ENCODE results near the gene CLSTN2. TPM values are rescaled to one million over a fixed set of nuclear protein-coding genes. Genes with fewer than 3 reads are reported as not detected.

The CLSTN2 gene
- polyA plus RNA-seq, 1 donor from 2014 or later = not detected

DNA sequence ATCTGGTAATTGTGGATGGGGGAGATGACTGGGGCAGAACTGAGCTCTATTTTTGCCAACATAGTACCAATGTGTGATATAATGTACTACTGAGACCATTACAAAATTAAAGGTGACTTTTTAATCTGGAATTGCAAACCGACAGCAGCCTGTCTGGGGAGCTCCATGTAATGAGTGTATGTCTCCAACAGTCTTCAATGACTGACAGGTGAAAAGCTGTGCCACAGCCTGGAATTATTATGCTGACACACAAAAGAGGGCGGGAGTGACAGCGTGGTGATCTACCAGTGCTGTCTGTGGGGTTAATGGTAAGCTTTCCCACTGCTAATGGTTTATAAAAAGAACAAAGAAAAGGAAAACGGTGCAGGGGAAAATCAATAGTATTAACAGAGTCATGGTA, 143.4 kb downstream of the CLSTN2 start:
- no peaks in the 10 kb centered on the region for H3K4me1 Mint-ChIP-seq
- H3K27ac Mint-ChIP-seq = no peak overlapping the region
- no peak overlapping the region for H3K4me3 Mint-ChIP-seq
- peaks cover 5% of the 10 kb centered on the region for H3K27me3 Mint-ChIP-seq
- H3K36me3 Mint-ChIP-seq = peaks cover 1% of the 10 kb centered on the region
- H3K9me3 Mint-ChIP-seq = no peaks in the 10 kb centered on the region

DNA sequence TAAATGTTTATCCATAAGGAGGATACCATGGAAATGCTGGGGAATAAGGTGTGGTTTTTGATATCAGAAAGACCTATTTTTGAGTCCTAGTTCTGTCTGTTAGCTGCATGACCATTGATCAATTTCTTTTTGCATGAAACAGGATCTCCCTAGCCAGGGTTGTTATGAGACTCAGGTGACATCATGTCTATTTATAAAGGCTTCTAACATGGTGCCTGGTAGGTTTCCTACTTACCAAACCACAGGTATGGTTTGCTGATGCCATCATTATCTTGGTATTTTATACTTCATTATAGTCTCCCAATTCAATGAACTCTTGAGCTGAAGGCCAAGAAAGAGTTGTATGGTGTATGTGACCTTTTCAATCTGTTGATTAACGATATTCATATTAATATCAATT, 144.0 kb downstream of the CLSTN2 start:
- Mint-ChIP-seq H3K27ac (no peak overlapping the region), H3K9me3 (no peaks in the 10 kb centered on the region), H3K4me3 (no peak overlapping the region), H3K36me3 (peaks cover 1% of the 10 kb centered on the region), H3K4me1 (no peaks in the 10 kb centered on the region), H3K27me3 (peaks cover 5% of the 10 kb centered on the region)

DNA sequence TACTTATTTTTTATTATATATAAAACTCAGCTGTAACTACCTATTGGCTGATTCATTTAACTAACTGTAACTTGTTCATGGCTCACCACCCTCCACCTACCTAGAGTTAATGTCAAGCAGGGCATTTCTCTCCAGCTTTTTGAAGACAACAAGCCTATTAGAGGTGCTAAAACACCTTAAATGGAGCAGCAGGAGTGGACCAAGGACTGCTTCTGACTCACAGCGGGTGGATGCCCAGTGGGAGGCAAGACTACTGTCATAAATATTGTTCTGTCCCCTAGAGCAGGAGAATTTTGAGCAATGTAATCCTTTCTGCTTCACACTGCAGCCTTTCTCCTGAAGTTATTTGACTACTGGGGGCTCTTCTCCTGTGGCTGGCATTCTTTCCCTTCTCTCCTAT, 146.9 kb downstream of the CLSTN2 start:
- Mint-ChIP-seq H3K27me3 (peaks cover 5% of the 10 kb centered on the region), H3K9me3 (no peaks in the 10 kb centered on the region), H3K4me1 (no peaks in the 10 kb centered on the region), H3K4me3 (no peak overlapping the region), H3K27ac (no peak overlapping the region), H3K36me3 (peaks cover 1% of the 10 kb centered on the region)

DNA sequence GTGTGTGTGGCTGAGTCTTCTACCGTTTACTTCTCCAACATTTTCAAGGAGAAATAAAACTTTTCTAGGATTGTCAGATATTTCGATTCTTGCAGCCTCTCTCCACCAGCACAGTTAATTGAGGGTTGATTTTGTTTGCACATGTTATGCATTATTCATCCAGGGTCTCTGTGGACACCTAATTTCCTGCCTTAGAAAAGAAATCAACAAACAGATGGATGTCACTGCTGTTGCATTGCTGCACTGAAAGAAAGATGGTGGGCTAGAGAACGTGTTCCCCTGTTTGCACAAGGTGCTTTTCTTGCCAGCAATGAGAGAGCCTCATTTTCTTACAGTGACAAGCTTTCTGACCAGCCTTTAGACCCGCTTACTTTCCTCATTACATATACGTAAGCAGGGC, 150.0 kb downstream of the CLSTN2 start:
- Mint-ChIP-seq H3K27me3 (peaks cover 5% of the 10 kb centered on the region), H3K4me1 (no peaks in the 10 kb centered on the region), H3K27ac (no peak overlapping the region), H3K4me3 (no peak overlapping the region), H3K9me3 (no peaks in the 10 kb centered on the region), H3K36me3 (peaks cover 1% of the 10 kb centered on the region)

DNA sequence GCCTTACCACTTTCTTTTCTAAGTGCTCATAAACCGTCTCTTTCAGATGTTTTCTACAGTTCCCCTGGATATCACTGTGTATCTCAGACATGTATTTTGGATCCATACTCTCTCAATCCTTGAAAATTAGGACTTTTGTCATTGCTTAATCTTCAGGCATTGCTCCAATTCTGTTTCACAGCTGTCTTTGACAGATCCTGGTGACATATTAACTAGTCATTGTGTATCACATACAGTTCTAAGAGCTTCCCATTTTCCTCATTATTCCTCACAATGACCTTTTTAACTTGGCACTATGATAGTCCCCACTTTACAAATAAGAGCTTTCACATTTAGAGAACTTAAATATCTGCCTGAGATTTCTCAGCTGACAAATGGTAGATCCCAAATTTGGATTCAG, 151.7 kb downstream of the CLSTN2 start:
- H3K27me3 Mint-ChIP-seq = peaks cover 5% of the 10 kb centered on the region
- H3K4me3 Mint-ChIP-seq = no peak overlapping the region
- H3K9me3 Mint-ChIP-seq = peaks cover 0 to 2% (median 0%) of the 10 kb centered on the region in 3 donors
- H3K4me1 Mint-ChIP-seq = no peaks in the 10 kb centered on the region
- H3K27ac Mint-ChIP-seq = no peak overlapping the region
- H3K36me3 Mint-ChIP-seq = peaks cover 2% of the 10 kb centered on the region

DNA sequence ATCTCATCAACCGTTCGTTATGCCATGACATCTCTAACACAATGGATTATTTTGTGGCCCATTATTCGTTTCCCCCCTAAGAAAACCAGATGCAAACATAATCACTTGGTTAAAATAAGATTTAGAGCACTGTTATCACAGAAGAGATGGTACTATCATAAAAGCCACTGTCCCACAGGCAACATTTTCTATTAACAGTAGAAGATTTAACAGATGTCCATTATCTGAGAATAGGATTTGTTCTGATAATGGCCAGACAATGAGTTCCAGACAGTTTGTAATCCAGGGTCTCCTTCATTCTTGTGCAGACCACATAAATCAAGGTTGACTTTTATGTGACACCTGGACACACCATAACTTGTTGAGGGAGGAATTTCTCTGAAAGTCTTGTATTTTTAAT, 153.1 kb downstream of the CLSTN2 start:
- Mint-ChIP-seq H3K9me3 (peaks cover 0 to 2% (median 0%) of the 10 kb centered on the region in 3 donors), H3K36me3 (peaks cover 2% of the 10 kb centered on the region), H3K4me3 (no peak overlapping the region), H3K27me3 (peaks cover 3% of the 10 kb centered on the region), H3K4me1 (no peaks in the 10 kb centered on the region), H3K27ac (no peak overlapping the region)

DNA sequence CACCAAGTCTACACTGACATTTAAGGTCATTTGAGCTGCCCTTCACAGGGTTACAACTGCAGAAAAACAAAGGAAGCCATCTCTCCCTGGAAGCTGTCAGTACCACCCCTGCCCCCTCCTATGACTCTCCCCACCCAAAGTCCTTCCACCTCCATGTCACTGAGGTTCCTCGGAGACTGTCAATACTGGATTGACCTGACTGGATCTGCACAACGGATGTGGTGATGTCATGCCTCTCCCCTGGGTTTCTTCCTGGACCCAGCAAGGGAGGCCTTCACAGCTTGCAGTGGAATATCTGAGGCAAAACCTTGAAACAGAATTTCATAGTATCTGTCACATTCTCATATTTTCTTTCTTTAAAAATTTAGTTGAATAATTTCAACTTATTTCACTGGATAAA, 153.5 kb downstream of the CLSTN2 start:
- Mint-ChIP-seq H3K4me1 (no peaks in the 10 kb centered on the region), H3K36me3 (peaks cover 2% of the 10 kb centered on the region), H3K27ac (no peak overlapping the region), H3K9me3 (peaks cover 0 to 2% (median 0%) of the 10 kb centered on the region in 3 donors), H3K27me3 (peaks cover 3% of the 10 kb centered on the region), H3K4me3 (no peak overlapping the region)

DNA sequence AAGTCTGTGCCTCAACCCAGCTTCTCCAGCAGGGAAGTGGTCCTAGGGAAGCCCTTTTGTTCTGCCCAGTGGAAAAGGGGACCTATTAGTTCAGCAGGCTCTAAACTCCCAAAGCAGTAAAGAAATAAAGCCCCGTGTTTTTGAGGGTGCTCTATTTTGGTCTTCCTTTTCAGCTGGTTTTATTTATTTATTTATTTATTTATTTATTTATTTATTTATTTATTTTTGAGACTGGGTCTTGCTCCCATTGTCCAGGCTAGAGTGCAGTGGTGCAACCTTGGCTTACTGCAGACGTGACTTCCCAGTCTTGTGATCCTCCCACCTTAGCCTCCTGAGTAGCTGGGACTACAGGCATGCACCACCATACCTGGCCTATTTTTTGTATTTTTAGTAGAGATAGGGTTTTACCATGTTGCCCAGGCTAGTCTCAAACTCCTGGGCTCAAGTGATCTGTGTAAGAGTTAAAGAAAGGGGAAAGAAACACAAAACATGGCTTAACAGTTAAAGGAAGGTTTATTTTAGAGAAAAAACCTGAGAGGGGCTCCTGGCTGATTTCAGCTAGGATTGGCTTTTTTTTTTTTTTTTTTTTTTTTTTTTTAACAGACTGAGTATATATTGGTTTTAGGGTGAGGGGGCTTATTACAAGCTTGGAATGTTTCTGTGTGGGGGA, 154.6 kb downstream of the CLSTN2 start:
- Mint-ChIP-seq H3K36me3 (peaks cover 2% of the 10 kb centered on the region), H3K4me3 (no peak overlapping the region), H3K27me3 (peaks cover 3% of the 10 kb centered on the region), H3K27ac (no peak overlapping the region), H3K4me1 (no peaks in the 10 kb centered on the region), H3K9me3 (peaks cover 0 to 2% (median 0%) of the 10 kb centered on the region in 3 donors)

DNA sequence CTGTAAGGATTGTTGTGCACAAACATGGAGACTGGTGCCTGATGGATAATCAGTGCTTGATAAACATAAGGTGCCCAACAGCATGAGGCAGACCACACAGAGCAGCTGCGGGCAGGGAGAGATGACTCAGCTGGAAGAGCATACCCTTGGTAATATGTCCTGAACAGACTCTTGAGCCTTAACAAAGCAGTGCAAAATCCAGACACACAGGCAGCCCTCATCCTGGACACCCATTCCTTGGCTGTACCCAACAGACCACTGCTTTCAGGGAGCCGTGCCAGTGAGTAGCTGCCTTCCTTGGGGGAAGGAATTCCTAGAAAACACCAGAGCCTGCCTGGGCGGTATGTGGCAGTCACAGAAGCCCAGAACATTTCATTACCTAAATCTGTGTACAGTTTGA, 156.2 kb downstream of the CLSTN2 start:
- Mint-ChIP-seq H3K27ac (no peak overlapping the region), H3K9me3 (peaks cover 0 to 2% (median 0%) of the 10 kb centered on the region in 3 donors)

DNA sequence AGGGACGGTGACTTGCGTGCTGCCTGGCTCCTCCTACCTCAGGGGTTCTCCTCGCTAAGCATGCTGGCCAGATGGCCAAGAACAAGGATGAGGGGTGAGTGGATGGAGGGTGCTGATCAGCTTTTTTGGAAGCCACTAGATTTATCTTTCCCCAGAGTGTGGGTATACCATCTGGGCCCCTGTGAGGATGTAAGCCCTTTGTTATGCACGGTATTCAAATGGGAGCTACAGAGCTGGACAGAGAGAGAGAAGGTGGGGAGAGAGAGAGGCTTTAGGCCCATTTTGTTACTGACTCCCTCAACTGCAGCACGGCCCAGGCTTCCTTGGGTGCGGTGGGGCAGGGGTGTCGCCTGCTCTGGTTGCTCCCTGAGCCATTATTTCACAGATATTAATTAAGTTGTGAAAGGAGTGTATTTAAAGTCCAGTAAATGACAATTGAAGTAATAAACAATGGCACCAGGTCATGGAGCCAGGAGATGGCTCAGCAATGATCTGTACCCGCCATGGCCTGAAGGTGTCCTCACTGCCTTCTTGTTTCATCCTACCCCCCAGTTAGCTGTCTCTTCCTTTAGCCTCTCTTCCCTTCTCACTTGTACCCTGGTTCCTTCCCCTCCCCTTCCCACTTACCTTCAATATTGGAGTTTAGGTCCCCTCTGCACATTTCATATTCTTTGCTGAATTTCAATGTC, 158.0 kb downstream of the CLSTN2 start:
- peaks cover 0 to 2% (median 0%) of the 10 kb centered on the region in 3 donors for H3K9me3 Mint-ChIP-seq
- H3K36me3 Mint-ChIP-seq = peaks cover 2% of the 10 kb centered on the region
- no peaks in the 10 kb centered on the region for H3K4me1 Mint-ChIP-seq
- H3K27ac Mint-ChIP-seq = no peak overlapping the region
- peaks cover 3% of the 10 kb centered on the region for H3K27me3 Mint-ChIP-seq
- no peak overlapping the region for H3K4me3 Mint-ChIP-seq

More for the DNA sequence above, 156.2 kb downstream of the CLSTN2 start:
- Mint-ChIP-seq H3K27me3 (peaks cover 3% of the 10 kb centered on the region), H3K4me3 (no peak overlapping the region), H3K36me3 (peaks cover 2% of the 10 kb centered on the region), H3K4me1 (no peaks in the 10 kb centered on the region)

DNA sequence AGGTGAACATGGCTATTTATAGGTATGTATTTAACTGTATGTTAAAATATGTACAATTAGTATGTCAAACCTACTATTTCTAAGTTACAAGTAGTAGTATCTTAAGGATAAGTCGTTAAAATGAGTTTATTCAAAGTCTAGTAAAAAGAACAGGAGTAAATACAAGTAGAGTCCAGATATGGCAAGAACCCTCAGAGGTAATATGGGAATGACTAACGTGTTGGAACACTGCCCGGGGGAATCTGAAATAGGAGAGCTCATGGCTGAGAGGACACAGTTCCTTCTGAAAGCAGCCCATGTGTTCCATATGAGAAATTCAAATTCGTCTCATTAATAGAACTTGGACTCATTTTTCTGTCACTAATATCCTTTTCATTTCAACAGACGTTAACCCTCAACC, 158.8 kb downstream of the CLSTN2 start:
- Mint-ChIP-seq H3K27ac (no peak overlapping the region), H3K4me3 (no peak overlapping the region), H3K4me1 (no peaks in the 10 kb centered on the region), H3K9me3 (peaks cover 0 to 2% (median 0%) of the 10 kb centered on the region in 3 donors), H3K27me3 (peaks cover 3% of the 10 kb centered on the region), H3K36me3 (peaks cover 2% of the 10 kb centered on the region)

DNA sequence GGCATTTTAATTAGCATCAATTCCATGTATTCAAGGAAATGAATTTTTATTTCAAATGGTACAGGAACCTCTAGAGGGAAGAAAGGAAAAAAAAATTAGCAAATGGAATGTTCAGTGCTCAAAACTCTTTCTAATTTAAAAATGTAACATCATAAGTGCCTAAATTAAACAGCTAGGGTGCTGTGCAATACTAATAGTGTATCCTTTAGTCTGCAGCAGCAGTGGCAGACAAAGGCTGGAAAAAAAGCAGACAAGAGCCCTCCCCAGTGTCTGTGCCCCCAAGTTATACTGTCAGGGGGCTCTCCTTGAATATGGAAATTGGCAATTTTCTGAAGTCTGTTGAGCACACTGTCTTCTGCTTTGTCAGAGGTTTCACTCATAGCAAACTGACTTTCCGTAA, 159.5 kb downstream of the CLSTN2 start:
- Mint-ChIP-seq H3K4me3 (no peak overlapping the region), H3K9me3 (peaks cover 0 to 2% (median 0%) of the 10 kb centered on the region in 3 donors), H3K27me3 (peaks cover 3% of the 10 kb centered on the region), H3K27ac (no peak overlapping the region), H3K4me1 (no peaks in the 10 kb centered on the region), H3K36me3 (peaks cover 2% of the 10 kb centered on the region)

DNA sequence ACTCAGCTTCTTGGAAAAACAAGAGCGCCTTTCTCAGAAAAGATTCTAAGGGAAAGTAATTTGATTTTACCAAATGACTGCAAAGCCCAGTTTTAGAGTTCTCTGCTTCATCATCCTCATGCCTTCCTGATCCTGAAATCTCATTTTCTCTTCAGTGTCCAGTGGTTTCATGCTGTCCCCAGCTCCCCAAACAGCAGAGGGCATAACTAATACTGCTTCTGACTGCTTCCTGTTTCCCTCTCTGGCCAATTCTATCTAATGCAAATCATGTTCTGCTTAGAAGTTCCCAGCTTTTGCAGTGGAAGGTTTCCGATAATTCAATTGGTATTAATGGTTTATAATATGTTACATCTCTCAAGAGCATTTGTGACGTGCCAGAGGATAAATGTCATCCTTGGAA, 161.1 kb downstream of the CLSTN2 start:
- Mint-ChIP-seq H3K36me3 (no peaks in the 10 kb centered on the region), H3K4me3 (no peak overlapping the region), H3K4me1 (no peaks in the 10 kb centered on the region), H3K9me3 (no peaks in the 10 kb centered on the region), H3K27ac (no peak overlapping the region), H3K27me3 (peaks cover 2% of the 10 kb centered on the region)

DNA sequence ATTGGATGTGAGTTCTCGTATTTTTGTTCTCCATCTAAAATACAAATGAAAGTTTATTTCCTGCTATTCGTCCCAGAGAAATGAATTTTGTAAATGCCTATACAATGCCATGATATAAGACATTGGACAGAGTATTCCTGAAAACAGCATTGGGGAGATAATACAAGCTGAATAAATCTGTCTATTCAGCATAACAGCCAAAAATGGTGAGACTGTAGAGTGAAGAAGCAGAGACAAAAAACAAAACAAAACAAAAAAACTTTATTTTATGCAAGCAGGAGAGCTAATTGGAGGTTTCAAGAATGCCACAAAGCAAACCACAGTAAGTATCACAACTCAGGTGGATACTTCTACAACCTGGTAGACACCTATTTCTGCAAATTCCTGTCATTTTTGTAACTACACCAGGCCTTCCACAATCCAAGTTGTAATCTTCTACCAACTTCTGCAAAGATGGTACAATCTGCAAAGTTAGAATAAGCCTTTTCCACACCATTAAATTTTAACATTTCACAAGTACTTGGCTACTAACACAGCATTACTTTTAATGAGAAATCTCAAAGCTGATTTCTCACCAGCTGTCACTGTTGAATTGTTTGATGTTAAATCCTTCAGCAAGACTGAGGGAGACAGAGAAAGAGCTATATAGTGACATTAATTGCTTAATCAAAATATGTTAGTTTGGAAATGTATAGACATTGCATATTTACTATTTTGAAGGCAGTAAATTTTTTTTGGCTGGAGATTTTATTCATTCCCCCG, 163.1 kb downstream of the CLSTN2 start:
- Mint-ChIP-seq H3K27ac (no peak overlapping the region), H3K4me1 (no peaks in the 10 kb centered on the region), H3K27me3 (no peaks in the 10 kb centered on the region), H3K36me3 (no peaks in the 10 kb centered on the region), H3K4me3 (no peak overlapping the region), H3K9me3 (peaks cover 0 to 2% (median 0%) of the 10 kb centered on the region in 3 donors)

DNA sequence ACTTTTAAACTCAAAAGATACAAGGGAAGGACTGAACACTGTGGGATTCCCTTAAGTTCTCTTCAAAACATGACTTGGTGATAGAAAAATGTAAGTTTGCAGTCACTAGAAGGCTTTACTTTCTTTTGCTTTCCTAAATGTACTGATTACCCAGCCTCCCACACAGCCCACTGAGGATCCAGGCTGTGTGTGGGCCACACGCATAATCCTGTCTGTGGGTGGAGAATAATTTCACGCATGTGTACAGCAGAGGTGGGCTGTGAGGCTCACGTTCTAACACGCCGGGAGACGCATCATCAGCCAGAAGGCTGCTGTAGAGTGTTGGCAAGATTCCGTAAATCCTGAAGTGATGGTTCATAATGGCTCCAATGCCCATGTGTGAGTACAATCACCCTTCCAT, 165.5 kb downstream of the CLSTN2 start:
- Mint-ChIP-seq H3K4me1 (no peaks in the 10 kb centered on the region), H3K36me3 (no peaks in the 10 kb centered on the region), H3K4me3 (no peak overlapping the region), H3K27ac (no peak overlapping the region), H3K9me3 (peaks cover 0 to 4% (median 0%) of the 10 kb centered on the region in 3 donors), H3K27me3 (no peaks in the 10 kb centered on the region)
